SHP77 (cell line): ENCODE data around the gene SARNP.

Source experiments
- DNase-seq, 2 experiments: peaks; one replicate each; lab custom pipeline; 2025; lab: John Stamatoyannopoulos, UW

SARNP gene

DNA sequence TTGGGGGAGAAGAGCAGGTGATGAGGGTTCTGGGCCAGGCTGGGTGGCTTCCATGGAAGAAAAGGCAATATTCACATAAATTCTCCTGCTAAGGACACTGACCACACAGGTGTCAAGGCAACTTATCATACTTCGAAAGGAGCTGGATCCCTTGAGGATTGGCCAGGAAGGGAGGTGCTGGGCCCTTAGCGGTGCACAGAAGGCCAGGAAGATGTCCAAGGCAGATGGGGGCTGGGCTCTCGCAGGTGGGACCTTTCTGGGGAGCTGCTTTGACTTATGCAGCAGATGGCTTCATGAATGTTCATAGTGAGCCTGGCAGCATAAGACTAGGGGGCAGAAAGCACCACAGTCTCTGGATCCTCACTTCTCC, 92.6 kb downstream of the SARNP start:
- DNase-seq, result no peak

DNA sequence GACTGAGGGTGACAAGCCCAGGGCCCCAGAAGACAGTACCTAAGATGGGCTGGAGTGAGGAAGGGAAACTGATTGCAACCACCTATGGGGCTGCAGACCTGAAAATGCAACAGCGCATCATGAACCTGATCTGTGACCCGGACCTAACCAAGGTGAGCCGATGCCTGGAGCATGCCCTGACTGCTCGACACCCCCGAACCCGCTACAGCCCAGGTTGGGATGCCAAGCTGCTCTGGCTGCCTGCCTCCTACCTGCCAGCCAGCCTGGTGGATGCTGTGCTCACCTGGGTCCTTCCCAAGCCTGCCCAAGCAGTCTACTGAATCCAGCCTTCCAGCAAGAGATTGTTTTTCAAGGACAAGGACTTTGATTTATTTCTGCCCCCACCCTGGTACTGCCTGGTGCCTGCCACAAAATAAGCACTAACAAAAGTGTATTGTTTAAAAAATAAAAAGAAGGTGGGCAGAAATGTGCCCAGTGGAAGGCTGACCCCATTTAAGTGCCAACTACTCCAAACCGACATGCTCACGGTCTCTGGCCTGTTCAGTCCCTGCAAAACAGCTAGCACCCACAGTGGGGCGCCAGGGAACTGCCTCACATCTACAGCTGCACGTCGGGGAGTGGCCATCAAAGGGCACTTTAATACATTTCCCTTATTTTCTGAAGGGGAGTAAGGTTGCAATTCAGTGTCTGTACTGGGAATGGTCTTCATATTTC, 93.1 kb downstream of the SARNP start:
- peak; percentile 35 to 53 for DNase-seq

GRCh38 chr12:55723516-55724225, 93.9 kb downstream of the SARNP start:
- no peak for DNase-seq

DNA sequence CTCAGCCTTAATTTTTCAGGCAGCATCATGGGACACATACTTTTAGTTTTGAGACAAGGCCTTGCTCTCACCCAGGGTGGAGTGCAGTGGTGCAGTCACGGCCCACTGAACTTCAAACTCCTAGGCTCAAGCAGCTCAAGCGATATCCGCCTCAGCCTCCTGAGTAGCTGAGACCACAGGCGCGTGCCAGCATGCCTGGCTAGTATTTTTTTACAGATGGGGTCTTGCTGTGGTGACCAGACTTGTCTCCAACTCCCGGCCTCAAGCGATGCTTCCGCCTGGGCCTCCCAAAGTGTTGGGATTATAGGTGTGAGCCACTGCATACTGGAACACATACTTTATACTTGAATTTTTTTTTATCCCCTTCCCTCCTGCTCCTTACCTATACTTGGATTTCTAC, 94.6 kb downstream of the SARNP start:
- DNase-seq, result no peak

GRCh38 chr12:55721601-55722213, 95.8 kb downstream of the SARNP start:
- no peak for DNase-seq

DNA sequence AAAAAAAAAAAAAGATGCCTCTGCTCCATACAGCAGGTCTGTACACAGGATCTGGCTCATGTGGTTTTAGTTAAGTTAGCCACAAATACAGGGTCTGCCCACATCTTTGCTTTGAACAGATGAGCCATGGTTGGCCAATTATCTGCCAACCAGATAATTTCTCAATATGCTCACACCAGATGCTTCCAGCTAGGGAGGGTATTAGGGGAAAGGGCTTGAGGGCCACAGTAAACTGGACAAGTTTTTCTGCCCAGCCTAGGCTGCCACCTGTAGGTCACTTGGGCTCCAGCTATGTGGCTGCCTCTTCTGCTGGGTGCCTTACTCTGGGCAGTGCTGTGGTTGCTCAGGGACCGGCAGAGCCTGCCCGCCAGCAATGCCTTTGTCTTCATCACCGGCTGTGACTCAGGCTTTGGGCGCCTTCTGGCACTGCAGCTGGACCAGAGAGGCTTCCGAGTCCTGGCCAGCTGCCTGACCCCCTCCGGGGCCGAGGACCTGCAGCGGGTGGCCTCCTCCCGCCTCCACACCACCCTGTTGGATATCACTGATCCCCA, 96.6 kb downstream of the SARNP start:
- peak; percentile 41 to 65 for DNase-seq

DNA sequence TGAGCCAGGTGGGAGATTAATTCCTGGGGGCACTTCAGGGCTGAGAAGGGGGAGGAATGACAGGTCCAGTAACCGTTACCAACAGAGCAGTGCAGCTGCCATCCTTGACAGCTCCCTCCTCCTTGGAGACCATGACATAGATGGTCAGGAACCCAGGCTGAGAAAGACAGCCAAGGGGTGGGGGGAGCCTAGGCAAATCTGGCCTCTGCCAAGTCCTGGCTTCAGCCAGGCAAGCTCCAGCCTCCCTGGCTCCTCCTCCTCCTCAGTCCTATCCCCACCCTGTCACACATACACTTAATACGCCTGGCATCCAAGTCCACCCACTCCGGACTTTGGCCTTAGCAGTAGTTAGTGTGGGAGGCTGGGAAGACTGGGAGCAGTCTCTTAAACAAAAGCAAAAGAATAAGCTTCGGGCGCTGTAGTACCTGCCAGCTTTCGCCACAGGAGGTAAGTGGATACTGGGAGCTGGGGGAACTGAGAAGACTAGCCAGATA, 97.4 kb downstream of the SARNP start, which contains the start of gene RDH5:
Gene RDH5, plus strand, starts transcription at position 323 of the 494 bp plus-strand sequence. CDS start 792 bp downstream, outside the sequence.
- DNase-seq, result no peak

DNA sequence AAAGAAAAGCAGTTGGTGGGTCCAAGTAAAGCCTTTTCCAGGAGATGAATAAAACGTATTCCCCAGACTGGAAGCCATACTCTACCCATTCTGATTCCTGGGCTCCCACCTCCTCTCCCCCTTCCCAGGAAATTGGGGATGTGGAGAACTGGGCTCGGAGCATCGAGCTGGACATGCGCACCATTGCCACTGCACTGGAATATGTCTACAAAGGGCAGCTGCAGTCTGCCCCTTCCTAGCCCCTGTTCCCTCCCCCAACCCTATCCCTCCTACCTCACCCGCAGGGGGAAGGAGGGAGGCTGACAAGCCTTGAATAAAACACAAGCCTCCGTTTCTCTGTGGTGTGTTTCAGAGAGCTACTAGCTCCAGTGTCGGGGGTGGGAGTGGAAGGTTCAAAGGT, 98.2 kb downstream of the SARNP start:
- no peak for DNase-seq

DNA sequence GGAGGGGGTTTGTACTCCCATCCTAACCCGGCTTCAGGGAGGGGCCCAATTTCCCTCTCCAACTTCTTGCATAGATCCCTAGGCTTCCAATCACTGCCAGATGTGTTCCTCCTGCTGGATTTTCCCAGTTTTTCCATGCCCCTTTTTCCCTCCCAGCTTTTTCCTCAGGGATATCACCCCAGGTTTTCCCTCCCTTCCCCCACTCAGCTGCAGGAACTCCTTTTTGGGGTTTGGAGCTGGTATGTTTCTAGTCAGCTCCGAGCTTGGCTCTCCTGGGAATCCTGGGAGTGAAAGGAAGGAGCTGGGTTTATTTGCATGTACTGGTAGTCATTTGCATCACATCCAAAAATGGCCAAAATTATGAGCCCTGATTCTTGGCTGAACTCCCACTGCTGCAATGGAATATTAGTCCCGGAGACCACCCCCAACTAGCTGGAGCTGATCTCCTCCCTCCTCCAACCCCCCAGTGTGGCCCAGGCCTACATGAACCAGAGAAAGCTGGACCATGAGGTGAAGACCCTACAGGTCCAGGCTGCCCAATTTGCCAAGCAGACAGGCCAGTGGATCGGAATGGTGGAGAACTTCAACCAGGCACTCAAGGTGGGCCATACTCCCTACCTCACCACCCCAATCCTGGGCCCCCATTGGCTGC, 98.8 kb downstream of the SARNP start:
- DNase-seq, result no peak

DNA sequence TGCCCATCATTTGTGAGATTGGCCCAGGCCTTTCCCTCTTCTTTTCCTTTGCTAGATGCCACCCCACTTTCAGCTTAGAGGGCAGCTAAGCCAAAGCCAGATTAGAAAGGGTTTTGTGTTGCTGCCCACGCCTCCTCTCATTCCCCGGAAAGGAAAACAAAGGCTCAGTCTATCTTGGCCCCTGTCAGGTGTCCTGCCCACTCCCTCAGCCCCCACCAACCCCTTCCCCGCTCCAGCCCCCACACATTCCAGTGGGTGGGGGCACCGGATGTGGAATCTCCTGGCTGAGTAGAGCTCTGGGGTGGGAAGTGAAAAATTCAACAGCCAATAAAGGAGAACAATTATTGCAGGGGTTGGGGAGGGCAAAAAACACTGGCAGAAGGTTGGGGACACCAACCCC, 99.5 kb downstream of the SARNP start:
- DNase-seq, result no peak

DNA sequence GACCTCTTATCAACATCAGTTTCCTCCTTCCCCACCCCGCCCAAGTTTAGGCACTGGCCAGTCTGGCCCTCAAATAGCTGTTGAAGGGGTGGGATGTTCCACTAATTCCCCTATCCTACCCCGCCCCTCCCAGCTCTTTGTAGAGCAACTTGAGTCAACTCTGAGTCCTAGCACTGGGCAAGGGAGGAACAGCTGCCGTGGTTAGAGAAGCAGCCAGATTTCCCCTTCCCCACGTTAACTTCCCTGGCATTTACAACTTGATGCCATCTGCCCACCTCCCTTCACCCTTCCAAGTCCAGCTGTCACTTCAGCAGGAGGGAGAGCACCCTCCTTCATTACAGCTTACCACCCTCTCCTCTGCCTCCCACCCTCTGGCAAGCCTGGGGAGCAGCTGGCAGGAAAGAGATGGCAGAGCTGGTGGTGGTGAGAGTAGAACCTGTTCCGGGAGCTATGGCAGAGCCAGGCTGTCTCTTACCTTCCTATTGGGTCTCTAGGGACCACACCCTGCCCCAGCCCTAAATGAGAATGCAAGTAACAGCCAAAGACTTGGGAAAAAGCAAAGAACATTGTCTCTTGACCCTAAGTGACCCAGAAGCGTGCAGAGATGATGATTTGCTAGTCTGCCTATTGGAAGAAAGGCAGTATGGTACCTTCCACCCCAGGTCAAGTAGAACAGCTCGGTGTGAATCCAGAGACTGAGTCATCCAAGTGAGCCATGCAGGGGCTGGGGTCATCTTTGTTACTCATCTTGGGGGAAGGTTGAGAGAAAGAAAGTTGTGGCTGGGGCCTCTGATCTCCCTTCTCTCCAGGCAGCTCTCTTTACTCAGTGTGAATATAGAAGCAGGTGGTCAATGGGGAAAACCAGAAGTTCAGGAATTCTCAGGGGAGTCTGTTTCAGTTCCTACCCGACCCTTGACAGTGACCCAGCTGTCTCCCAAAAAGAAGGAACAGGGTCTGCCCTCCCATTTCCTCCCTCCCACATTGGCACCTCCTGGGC, 100.2 kb downstream of the SARNP start:
- no peak for DNase-seq

DNA sequence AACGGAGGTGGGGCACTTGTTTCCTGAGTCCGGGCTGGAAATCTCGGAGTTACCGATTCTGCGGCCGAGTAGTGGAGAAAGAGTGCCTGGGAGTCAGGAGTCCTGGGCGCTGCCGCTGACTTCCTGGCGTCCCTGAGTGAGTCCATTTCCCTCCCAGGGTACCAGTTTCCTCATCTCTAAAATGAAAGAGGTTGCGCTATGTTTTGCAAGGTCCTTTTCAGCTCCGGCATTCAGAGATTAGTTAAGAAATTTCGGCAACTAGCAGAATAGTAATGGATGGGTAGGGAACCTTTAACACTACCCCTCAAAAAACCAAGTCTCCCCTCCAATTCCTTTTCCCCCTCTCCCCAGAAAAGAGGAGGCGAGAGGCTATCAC, 101.0 kb downstream of the SARNP start:
- no peak for DNase-seq

DNA sequence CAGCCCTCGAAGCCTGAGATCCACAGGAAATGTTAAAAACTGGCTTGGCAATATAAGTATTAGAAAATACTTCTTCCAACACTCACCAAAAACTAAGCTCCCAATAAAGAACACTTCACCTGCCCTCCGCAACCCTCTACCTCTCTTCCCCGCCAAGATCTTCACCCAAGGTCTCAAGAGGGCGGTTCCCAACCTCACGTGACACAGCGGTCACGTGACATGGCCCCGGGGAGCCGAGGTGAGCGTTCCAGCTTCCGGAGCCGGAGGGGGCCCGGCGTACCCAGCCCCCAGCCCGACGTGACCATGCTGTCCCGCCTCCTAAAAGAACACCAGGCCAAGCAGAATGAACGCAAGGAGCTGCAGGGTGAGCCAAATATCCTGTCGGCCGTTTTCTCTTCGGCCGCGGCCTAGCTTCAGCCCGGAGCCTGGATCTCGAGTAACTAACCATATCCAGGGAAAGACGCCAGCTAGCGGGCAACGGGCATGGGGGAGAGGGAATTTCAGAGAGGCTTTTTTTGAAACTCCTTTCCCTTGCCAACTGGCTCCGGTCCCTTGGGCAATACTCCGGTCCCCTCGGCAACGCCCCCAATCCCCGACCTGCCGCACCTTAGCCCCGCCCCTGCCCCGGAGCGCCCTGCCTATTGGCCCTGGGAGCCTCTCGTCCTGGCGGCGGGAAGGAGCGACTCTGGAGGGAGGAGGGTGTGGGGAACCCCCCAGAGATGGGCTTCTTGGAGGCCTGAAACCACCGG, 101.5 kb downstream of the SARNP start, which contains the start of gene BLOC1S1:
Gene BLOC1S1, plus strand, starts transcription at position 214 of the 749 bp plus-strand sequence. Its CDS starts 6 bp downstream, at position 220.
- peak; percentile 90 to 93 for DNase-seq

DNA sequence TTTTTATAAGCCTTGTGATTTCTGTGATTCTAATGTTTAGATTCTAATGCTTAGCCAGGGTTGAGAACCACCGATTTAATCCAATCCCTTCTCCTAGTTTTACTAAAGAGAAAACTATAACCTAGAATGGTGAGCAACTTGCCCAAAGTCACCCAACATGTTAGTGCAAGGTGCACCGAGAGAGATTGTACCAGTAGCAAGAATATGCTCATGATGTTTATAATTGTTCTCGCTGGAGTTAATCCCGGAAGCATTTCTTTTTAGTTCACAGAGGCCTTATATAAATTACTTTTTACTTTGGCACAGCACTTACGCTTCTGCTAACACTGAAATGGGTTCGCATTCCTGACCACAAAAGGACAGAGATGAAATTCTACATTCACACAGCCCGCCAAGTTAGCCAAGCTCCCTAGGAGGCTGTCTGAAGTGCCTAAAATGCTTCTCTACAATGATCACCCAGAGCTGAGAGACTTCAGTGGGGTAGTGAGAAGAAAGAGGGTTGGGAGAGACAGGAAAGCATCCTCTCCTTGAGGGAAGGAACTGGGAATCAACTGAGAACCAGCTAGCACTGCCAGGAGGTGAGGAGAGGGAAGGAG, 102.3 kb downstream of the SARNP start:
- DNase-seq, result no peak

DNA sequence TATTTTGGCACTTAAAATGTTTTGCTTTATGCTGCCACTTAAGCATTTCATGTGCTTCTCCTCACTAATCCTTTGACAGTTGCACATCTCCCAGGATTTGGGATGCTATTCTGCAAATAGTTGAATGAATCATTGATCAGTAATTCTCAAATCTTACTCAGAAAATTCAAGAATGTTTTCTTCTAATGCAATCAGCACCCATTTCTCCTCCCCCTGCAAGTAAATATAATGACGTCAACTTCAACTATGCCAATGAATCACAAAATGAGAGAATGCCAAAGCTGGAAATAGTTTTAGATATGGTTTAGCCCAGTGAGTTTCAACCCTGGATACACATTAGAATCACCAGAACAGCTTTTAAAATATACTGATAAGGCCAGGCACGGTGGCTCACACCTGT, 103.8 kb downstream of the SARNP start:
- no peak for DNase-seq

DNA sequence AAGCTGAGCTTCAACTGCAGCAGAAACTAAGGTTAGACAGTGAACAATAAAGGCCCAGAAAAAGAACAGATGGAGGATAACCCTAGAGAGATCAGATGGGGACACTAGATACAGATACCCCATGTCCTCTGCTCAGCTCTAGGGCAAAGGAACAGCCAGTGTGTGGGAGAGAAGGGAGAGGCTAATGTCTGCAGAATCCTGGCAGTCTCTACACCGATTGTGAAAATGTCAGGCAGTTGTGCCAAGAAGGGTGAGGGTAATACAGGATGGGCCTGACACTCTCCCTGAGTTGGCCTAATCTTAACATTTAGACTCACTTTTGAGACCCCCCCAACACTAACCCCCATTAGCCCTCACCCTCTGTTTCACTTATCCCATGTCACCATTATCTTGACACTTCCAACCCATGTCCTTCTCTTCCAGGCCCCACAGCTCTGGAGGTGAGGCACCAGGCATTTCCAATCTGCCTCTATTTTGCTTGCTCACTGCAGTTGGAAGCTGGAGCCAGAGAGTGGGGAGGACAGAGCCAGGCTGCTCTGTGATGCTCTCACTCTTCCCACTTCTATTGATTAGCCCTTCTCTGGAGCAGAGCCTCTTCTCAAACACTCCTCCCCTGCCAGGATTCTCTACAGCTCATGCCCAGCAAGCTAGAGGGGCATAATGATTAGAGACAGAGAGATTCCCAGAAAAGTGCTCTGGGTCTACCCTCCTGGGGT, 104.7 kb downstream of the SARNP start:
- DNase-seq, result no peak

DNA sequence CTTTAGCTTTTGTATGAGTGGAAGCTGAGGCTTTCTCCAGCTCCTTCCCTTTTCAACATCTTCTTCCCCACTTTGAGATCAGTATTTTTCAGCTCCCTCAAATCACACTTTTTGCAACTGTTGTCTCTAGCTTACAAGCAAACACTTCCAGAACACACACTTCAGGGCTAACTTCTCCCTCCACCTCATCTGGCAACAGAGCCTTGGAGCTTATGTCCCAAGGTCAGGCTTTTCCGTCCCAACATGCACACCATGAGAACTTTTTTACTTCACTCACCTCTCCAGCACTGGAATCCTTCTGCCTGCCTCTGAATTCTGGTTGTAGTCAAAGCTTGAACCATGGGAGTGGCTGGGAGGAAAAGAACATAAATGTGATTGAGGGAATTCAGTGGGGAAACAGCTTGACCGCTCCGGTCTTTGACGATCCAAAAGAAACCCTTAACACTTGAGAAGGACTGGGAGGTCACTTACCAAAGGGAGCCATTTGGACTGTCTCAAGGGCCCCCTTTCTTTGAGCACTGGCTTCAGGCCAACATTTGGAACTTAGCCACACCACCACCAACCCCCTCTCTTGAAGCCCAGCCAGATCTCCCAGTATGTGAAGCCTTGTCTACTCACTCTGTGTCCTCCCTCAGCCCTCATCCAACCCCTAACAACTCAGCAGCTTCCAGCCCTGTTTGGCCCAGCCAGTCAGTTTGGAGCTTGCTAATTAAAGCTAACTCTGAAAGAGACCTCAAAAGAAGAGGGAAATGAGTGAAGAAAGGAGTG, 105.6 kb downstream of the SARNP start:
- no peak for DNase-seq

GRCh38 chr12:55708695-55709233, 108.8 kb downstream of the SARNP start:
- DNase-seq, result no peak
